Fibroblast of skin of right quadriceps (primary cell): Measurements from ENCODE around the gene GNAS.
"Not testable (repeated sequence)": the region's sequence is repeated elsewhere in the genome, so short reads cannot be mapped to it uniquely, and the experiment has no call there.

Experiments used
- DNase-seq: peaks from one replicate; pipeline ENCODE4 v3.0.0-alpha.2; 2013

GNAS gene

GRCh38 chr20:58852543-58853271, at the start of gene GNAS:
TSS of gene GNAS (plus strand) at chr20:58852716.
- DNase-seq, result peak; percentile 57

GRCh38 chr20:58803533-58803932, 49.0 kb upstream of the GNAS start:
- DNase-seq, result no peak

GRCh38 chr20:58807801-58808200, 44.7 kb upstream of the GNAS start:
- DNase-seq, result no peak

- no peak for DNase-seq
These were observed 44.1 kb upstream of the GNAS start for GRCh38 chr20:58808271-58809046.

GRCh38 chr20:58810116-58810878, 42.2 kb upstream of the GNAS start:
- peak; percentile 42 for DNase-seq

- DNase-seq, result no peak
These were observed 41.7 kb upstream of the GNAS start for GRCh38 chr20:58810879-58811250.

GRCh38 chr20:58811334-58811733, 41.2 kb upstream of the GNAS start:
- DNase-seq, result no peak

- DNase-seq, result no peak
These were observed 39.1 kb upstream of the GNAS start for GRCh38 chr20:58813369-58813768.

GRCh38 chr20:58815448-58815847, 37.1 kb upstream of the GNAS start:
- no peak for DNase-seq

- DNase-seq, result no peak
These were observed 36.5 kb upstream of the GNAS start for GRCh38 chr20:58816051-58816450.

- no peak for DNase-seq
These were observed 35.4 kb upstream of the GNAS start for GRCh38 chr20:58816957-58817651.

GRCh38 chr20:58817748-58818147, 34.8 kb upstream of the GNAS start:
- DNase-seq, result no peak

GRCh38 chr20:58818586-58819285, 33.8 kb upstream of the GNAS start:
- peak; percentile 96 for DNase-seq

- DNase-seq, result no peak
These were observed 32.6 kb upstream of the GNAS start for GRCh38 chr20:58819921-58820320.

- DNase-seq, result not testable (repeated sequence)
These were observed 32.0 kb upstream of the GNAS start for GRCh38 chr20:58820515-58820914.

- no peak for DNase-seq
These were observed 30.4 kb upstream of the GNAS start for GRCh38 chr20:58822149-58822548.

- no peak for DNase-seq
These were observed 29.5 kb upstream of the GNAS start for GRCh38 chr20:58822748-58823730.

GRCh38 chr20:58824843-58825242, 27.7 kb upstream of the GNAS start:
- no peak for DNase-seq

GRCh38 chr20:58825450-58825849, 27.1 kb upstream of the GNAS start:
- no peak for DNase-seq

GRCh38 chr20:58826271-58826670, 26.2 kb upstream of the GNAS start:
- DNase-seq, result no peak

GRCh38 chr20:58828136-58828535, 24.4 kb upstream of the GNAS start:
- DNase-seq, result no peak
